K562 (cell line): Measurements from ENCODE around the gene ZDHHC1. TPM values are rescaled to one million over a fixed set of nuclear protein-coding genes. Genes with fewer than 3 reads are reported as not detected.

Experiments
- ATF6 ChIP-seq: sonication (generic); formaldehyde crosslinking; IDR thresholded peaks from 2 replicates; pipeline ENCODE4 v1.4.0; 2020; ENCODE audit warnings: mild to moderate bottlenecking, missing genetic modification reagents
- MTA1 ChIP-seq: fragments of 450-650 bp; IDR thresholded peaks from 2 replicates; pipeline ENCODE4 v1.6.1; 2017; ENCODE audit warnings: borderline replicate concordance
- MXD1 ChIP-seq: fragments of 250-450 bp; sonication (Bioruptor Pico); IDR thresholded peaks from 2 replicates; pipeline ENCODE4 v1.8.0; 2021; ENCODE audit warnings: borderline replicate concordance, mild to moderate bottlenecking, moderate library complexity; ENCODE audit not compliant: poor library complexity, severe bottlenecking
- MYBL2 ChIP-seq, 2 experiments: fragments of 450-650 bp in 1 of 2; sonication (generic) in 1 of 2; formaldehyde crosslinking in 1 of 2; IDR thresholded peaks; 2 replicates each; pipeline versions ENCODE4 v1.6.1 to v1.8.1; 2017 to 2022; ENCODE audit warnings: borderline replicate concordance in 1 of 2, inconsistent platforms in 1 of 2, low read depth in 1 of 2, mild to moderate bottlenecking in 1 of 2, missing genetic modification reagents in 1 of 2, moderate library complexity in 1 of 2
- NR1H2 ChIP-seq: sonication (generic); formaldehyde crosslinking; IDR thresholded peaks from 2 replicates; pipeline ENCODE4 v1.4.0; 2020; ENCODE audit warnings: mild to moderate bottlenecking, missing genetic modification reagents
- PKNOX1 ChIP-seq: fragments of 450-650 bp; IDR thresholded peaks from 2 replicates; pipeline ENCODE4 v1.6.1; 2016
- PPARD ChIP-seq: fragments of 250-450 bp; sonication (Bioruptor Pico); IDR thresholded peaks from 2 replicates; pipeline ENCODE4 v1.8.0; 2022; ENCODE audit warnings: inconsistent platforms, mild to moderate bottlenecking, moderate library complexity
- RB1 ChIP-seq: fragments of 450-650 bp; IDR thresholded peaks from 2 replicates; pipeline ENCODE4 v1.6.1; 2017; ENCODE audit warnings: low read depth, mild to moderate bottlenecking
- RFX5 ChIP-seq: IDR thresholded peaks from 2 replicates; pipeline ENCODE4 v1.6.1; 2011; ENCODE audit warnings: low read depth, mild to moderate bottlenecking, improper control_type of control experiment, low read length
- SP2 ChIP-seq: IDR thresholded peaks from 2 replicates; pipeline ENCODE4 v1.6.1; 2011; ENCODE audit warnings: mild to moderate bottlenecking, low read depth, low read length, moderate library complexity; ENCODE audit not compliant: poor library complexity, severe bottlenecking; ENCODE audit errors: extremely low read depth
- XRCC5 ChIP-seq: fragments of 200-400 bp; formaldehyde crosslinking; IDR thresholded peaks from 2 replicates; pipeline ENCODE4 v1.6.1; 2017; ENCODE audit warnings: low read depth, mild to moderate bottlenecking, low read length
- ZNF143 ChIP-seq: sonication (generic); formaldehyde crosslinking; IDR thresholded peaks from 2 replicates; pipeline ENCODE4 v1.9.0; 2022; ENCODE audit warnings: mild to moderate bottlenecking, missing genetic modification reagents
- ZNF146 ChIP-seq: IDR thresholded peaks from one replicate; pipeline ENCODE4 v1.6.1; 2018; ENCODE audit warnings: missing compliant biosample characterization; ENCODE audit not compliant: unreplicated experiment
- polyA plus RNA-seq, 8 experiments: library from polyadenylated mRNA; depleted of rRNA in 4 of 8; stranded (reverse) in 5 of 8; unstranded in 3 of 8; fragments of >200 nt; fragmentation: Nextera tagmentation in 2 of 8; fragmentation: Illumina TruSeq in 1 of 8; extraction: Ambion mirVana in 2 of 8; extraction: Trizol in 1 of 8; gene quantifications; 2 replicates each; pipeline versions ENCODE4 v1.2.1 to v1.2.3, GENCODE V29; 2011 to 2014; ENCODE audit warnings: inconsistent platforms in 1 of 8, missing spikeins in 1 of 8
- total RNA-seq, 7 experiments: library from RNA; depleted of rRNA in 6 of 7; stranded (reverse); fragments of >200 nt in 6 of 7; fragmentation: Illumina TruSeq in 2 of 7; extraction: Trizol in 2 of 7; gene quantifications; 2 replicates each; pipeline versions ENCODE4 v1.2.1 to v1.2.3, GENCODE V29; 2011 to 2021; ENCODE audit warnings: low replicate concordance in 1 of 7
- TF ChIP-seq, protein P1 (sequence below): fragments of 450-650 bp; IDR thresholded peaks from 2 replicates; pipeline ENCODE4 v1.6.1; 2018; ENCODE audit not compliant: partially characterized antibody
- TF ChIP-seq, protein P2 (sequence below): fragments of 450-650 bp; conservative IDR thresholded peaks from 2 replicates; pipeline ENCODE4 v1.6.1; 2016; ENCODE audit warnings: missing genetic modification characterization, low read depth, mild to moderate bottlenecking, missing compliant biosample characterization, moderate library complexity

The ZDHHC1 gene
- total and polyA plus RNA-seq, 9 of the 15 experiments (the other 6 are each of a cell fraction or from before 2014, with no cell fraction given) = 0.06 to 0.77 (median 0.25) TPM; not detected in 4

DNA sequence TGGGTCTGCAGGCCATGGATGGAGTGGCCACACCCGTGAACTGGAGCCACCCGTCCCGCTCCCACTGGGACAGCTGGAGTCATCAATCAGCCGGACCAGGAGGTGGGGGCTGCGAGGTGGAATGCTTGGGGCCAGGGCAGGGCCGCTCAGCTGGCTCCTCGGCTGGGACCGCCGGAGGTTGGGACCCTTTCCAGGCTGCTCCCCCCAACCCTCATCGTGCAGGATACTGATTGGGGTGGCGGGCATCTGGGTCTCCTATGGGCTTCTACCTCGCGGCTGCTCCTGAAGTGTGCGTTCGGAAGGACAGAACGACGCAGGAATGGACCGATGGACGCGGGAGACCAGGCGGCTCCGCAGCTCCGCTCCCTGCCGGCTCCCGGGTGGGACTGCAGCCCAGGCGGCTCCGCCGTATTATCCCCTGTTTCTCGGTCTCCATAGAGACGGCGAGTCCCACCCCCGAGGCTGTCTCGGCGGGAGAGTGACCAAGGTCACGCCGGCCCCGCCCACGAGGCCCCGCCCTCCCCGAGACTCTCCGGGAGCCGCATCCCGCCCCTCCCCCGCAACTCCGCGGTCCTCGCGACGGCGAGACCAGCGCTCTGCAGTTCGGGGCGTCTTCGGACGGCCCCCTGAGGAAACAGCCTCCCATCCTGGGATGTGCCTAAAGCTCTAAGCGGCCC lies 23.0 kb downstream of the ZDHHC1 start, which contains the start of gene TPPP3 (continued):
- TF ChIP-seq, protein P1, sequence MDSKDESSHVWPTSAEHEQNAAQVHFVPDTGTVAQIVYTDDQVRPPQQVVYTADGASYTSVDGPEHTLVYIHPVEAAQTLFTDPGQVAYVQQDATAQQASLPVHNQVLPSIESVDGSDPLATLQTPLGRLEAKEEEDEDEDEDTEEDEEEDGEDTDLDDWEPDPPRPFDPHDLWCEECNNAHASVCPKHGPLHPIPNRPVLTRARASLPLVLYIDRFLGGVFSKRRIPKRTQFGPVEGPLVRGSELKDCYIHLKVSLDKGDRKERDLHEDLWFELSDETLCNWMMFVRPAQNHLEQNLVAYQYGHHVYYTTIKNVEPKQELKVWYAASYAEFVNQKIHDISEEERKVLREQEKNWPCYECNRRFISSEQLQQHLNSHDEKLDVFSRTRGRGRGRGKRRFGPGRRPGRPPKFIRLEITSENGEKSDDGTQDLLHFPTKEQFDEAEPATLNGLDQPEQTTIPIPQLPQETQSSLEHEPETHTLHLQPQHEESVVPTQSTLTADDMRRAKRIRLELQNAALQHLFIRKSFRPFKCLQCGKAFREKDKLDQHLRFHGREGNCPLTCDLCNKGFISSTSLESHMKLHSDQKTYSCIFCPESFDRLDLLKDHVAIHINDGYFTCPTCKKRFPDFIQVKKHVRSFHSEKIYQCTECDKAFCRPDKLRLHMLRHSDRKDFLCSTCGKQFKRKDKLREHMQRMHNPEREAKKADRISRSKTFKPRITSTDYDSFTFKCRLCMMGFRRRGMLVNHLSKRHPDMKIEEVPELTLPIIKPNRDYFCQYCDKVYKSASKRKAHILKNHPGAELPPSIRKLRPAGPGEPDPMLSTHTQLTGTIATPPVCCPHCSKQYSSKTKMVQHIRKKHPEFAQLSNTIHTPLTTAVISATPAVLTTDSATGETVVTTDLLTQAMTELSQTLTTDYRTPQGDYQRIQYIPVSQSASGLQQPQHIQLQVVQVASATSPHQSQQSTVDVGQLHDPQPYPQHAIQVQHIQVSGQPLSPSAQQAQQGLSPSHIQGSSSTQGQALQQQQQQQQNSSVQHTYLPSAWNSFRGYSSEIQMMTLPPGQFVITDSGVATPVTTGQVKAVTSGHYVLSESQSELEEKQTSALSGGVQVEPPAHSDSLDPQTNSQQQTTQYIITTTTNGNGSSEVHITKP = no peak
- TF ChIP-seq PPARD (CRISPR knock-in tag) = no peak
- peak; percentile 67; the same call in 1 of the 2 replicates for TF ChIP-seq RB1
- TF ChIP-seq NR1H2 = no peak
- TF ChIP-seq XRCC5 = no peak
- no peak for TF ChIP-seq MYBL2 (IDR thresholded peaks at IDR 0.05; ENCODE audit: low read depth)
- no peak for TF ChIP-seq MYBL2 (CRISPR knock-in tag; IDR thresholded peaks at IDR 0.05; ENCODE audit: borderline replicate concordance)
- TF ChIP-seq ZNF146 (CRISPR knock-in tag) = no peak
- TF ChIP-seq SP2 = no peak
- TF ChIP-seq RFX5 = no peak
- TF ChIP-seq ZNF143 = no peak
- TF ChIP-seq PKNOX1 = peak; percentile 68; the same call in 1 of the 2 replicates
- TF ChIP-seq, protein P2, sequence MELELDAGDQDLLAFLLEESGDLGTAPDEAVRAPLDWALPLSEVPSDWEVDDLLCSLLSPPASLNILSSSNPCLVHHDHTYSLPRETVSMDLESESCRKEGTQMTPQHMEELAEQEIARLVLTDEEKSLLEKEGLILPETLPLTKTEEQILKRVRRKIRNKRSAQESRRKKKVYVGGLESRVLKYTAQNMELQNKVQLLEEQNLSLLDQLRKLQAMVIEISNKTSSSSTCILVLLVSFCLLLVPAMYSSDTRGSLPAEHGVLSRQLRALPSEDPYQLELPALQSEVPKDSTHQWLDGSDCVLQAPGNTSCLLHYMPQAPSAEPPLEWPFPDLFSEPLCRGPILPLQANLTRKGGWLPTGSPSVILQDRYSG (tag) = no peak
- TF ChIP-seq ATF6 = no peak
- no peak for TF ChIP-seq MTA1
- TF ChIP-seq MXD1 (CRISPR knock-in tag) = no peak
